Naive thymus-derived CD8-positive, alpha-beta T cell (primary cell): ENCODE measurements around the gene HSPB6. TPM values are rescaled to one million over a fixed set of nuclear protein-coding genes. Genes with fewer than 3 reads are reported as not detected.

Source experiments
- ATAC-seq, 2 donors: fragments of 150-1000 bp; cut with Tn5 transposase in 1 of 2; sonication (Bioruptor Pico), chemical (Tn5 transposase) in 1 of 2; 1 replicate in 1 of 2; 2 replicates in 1 of 2; pipeline ENCODE4 v1.10.0; 2021; ENCODE audit warnings: mild to moderate bottlenecking in 2 of 2, moderate library complexity in 2 of 2
- POLR2A ChIA-PET: fragments of 350-600 bp; sonication (Branson Sonifier 250); formaldehyde crosslinking; loops from one replicate; lab custom pipeline; 2021; ENCODE audit warnings: antibody characterized with exemption; lab: Charles Lee
- DNase-seq, 10 donors: peaks; one replicate each; pipeline versions ENCODE4 v3.0.0 to v3.0.0-alpha.2; 2020 to 2022
- H3K27ac Mint-ChIP-seq, 10 donors: one replicate each; pipeline ENCODE4 v1.8.0; 2020 to 2022; ENCODE audit warnings: mild to moderate bottlenecking in 10 of 10, mixed read lengths in 10 of 10, moderate library complexity in 4 of 10, inconsistent platforms in 1 of 10
- H3K27me3 Mint-ChIP-seq, 5 donors: one replicate each; pipeline ENCODE4 v1.8.0; 2021 to 2022; ENCODE audit warnings: mixed read lengths in 5 of 5
- H3K36me3 Mint-ChIP-seq, 3 donors: one replicate each; pipeline ENCODE4 v1.8.0; 2020 to 2022; ENCODE audit warnings: mixed read lengths in 3 of 3, mild to moderate bottlenecking in 2 of 3, inconsistent platforms in 1 of 3
- H3K4me1 Mint-ChIP-seq, 4 donors: one replicate each; pipeline ENCODE4 v1.8.0; 2021 to 2022; ENCODE audit warnings: mixed read lengths in 4 of 4
- H3K4me3 Mint-ChIP-seq, 10 donors: one replicate each; pipeline ENCODE4 v1.8.0; 2020 to 2022; ENCODE audit warnings: mild to moderate bottlenecking in 10 of 10, mixed read lengths in 10 of 10, moderate library complexity in 6 of 10, inconsistent platforms in 1 of 10
- H3K9me3 Mint-ChIP-seq, 9 donors: one replicate each; pipeline ENCODE4 v1.8.0; 2020 to 2022; ENCODE audit warnings: mixed read lengths in 9 of 9, mild to moderate bottlenecking in 3 of 9, inconsistent platforms in 1 of 9, moderate library complexity in 1 of 9
- polyA plus RNA-seq, 3 donors: library from polyadenylated mRNA; unstranded; fragments of 300-500 nt; fragmentation: Illumina TruSeq; gene quantifications; one replicate each; pipeline ENCODE4 v1.2.3, GENCODE V29; 2021
- total RNA-seq, 8 experiments: library from RNA in 2 of 8; stranded (reverse) in 2 of 8; gene quantifications; one replicate each; pipeline ENCODE4 v1.2.3 and lab custom pipeline; 2021 to 2026

The HSPB6 gene
- total and polyA plus RNA-seq, 5 experiments from 2014 or later = not detected

DNA sequence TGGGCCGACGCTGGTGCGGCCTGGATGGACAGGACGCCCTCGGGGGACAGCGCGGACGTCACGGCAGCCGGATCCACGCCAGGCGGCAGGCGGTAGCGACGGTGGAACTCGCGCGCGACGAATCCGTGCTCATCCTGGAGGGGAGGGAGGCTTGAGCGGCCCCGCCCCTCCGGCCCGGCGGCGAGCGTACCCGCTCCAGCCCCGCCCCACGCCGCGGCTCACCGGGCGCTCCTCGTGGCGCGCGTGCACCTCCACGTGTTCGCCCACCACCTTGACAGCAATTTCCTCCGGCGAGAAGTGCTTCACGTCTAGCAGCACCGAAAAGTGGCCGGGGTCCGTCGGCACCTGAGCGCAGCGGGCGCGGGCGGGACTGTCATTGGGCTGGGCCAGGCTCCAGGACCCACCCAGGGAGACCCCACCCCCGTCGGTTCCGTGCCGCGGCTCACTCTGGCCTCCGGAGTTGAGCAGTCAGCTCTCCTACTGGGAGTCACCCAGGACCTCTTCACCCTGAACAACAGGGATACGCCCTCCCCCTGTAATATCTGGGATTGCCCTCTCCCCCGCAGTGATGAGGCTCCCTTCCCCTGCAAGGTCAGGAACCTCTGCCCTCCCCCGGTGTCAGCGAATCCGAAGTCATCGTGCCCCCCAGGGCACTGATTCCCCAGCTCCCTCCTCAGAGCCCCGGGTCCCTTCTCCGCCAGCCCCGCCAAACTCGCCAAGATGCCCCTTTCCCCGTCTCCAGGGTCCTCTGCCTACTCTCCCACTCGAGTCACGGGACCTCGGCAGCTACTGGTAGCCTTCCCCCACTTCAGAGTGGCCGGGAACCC lies 1.1 kb downstream of the HSPB6 start:
- H3K27me3 Mint-ChIP-seq = peaks cover 2 to 12% (median 9%) of the 10 kb centered on the region in 5 donors
- peak overlapping the region in 3 of 10 donors; percentile 69 to 91 (median 79) for H3K27ac Mint-ChIP-seq
- ATAC-seq (peak in 1 of 2 donors; percentile 6), DNase-seq (peak in 9 of 10 donors; percentile 34 to 74 (median 55))
- H3K4me3 Mint-ChIP-seq = peak overlapping the region; percentile 16 to 95 (median 66)
- no peaks in the 10 kb centered on the region for H3K9me3 Mint-ChIP-seq
- peaks cover 16 to 41% (median 37%) of the 10 kb centered on the region in 4 donors for H3K4me1 Mint-ChIP-seq
- peaks cover 0 to 19% (median 7%) of the 10 kb centered on the region in 3 donors for H3K36me3 Mint-ChIP-seq
- POLR2A ChIA-PET = interaction anchor here (0.9 to 4.1 kb wide), 5 partner anchors 8 to 108 kb away, joined by 4 to 36 read pairs (median 10); partner anchors contain the start of genes COX6B1, IGFLR1, LIN37 and PSENEN

DNA sequence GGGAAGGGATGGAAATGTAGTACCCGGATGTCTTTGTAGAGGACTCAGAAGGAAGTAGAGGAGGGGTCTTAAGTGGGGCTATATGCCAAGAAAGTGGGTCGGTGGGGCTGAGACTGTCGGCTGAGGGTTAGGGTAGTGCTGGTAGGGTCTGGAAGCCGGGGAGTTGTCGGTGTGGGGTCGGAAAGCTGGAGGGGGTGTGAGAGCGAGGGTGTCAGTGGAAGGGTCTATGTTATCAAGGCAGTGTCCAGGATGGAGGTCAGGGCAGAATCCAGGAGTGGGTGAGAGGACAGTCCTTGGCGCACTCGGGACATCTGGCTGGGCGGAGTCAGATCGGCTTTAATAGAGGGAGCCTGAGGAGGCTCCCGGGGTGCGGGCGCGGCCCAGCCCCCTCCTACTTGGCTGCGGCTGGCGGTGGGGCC lies 1.7 kb downstream of the HSPB6 start:
- DNase-seq (no peak), ATAC-seq (no peak)
- H3K9me3 Mint-ChIP-seq = no peaks in the 10 kb centered on the region
- POLR2A ChIA-PET = interaction anchor here (0.9 to 4.1 kb wide), 2 partner anchors 11 to 107 kb away, joined by 4 to 36 read pairs; partner anchors contain the start of genes COX6B1, IGFLR1, PSENEN and U2AF1L4
- H3K27ac Mint-ChIP-seq = peak overlapping the region in 2 of 10 donors; percentile 34 to 40
- H3K4me1 Mint-ChIP-seq = peaks cover 16 to 41% (median 36%) of the 10 kb centered on the region in 4 donors
- H3K36me3 Mint-ChIP-seq = peaks cover 0 to 17% (median 7%) of the 10 kb centered on the region in 3 donors
- H3K27me3 Mint-ChIP-seq = peaks cover 2 to 12% (median 9%) of the 10 kb centered on the region in 5 donors
- H3K4me3 Mint-ChIP-seq = peak overlapping the region in 9 of 10 donors; percentile 28 to 95 (median 58)

DNA sequence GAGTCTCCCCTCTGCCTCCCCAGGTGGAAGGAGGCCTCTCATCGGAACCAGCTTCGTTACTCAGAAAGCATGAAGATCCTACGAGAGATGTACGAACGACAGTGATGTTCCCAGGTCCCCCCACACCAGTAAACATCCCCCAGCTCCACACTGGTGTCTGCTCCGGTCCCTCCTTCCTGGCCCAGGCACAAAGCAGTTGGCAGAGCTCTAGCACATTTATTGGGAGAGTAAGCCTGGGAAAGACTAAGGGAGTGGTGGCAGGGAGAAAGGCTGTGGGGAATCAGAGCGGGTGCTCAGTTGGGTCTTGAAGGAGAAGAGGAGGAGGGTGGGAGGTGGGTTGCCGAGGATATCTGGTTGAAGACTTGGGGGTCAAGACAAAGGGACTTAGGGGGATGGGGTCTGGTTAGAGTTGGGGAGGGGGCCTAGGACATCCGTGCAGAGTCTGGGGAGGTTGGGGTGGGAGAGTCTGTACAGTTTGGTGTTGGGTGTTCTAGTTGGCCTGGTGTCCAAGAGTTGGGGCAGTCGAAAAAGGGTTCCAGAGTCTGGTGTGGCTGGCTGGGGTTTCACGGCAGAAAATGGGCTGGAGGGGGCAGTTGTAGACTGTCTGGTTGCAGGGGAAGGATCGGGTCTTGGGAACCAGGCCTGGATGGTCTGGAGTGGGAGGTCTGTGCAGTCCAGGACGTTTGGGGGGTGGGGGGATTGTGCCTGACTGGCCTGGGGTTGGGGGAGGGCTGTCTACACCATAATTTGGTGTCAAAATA lies 2.3 kb downstream of the HSPB6 start:
- Mint-ChIP-seq H3K4me3 (peak overlapping the region in 4 of 10 donors; percentile 10 to 95 (median 63)), H3K9me3 (no peaks in the 10 kb centered on the region), H3K27me3 (peaks cover 2 to 12% (median 9%) of the 10 kb centered on the region in 5 donors), H3K36me3 (peaks cover 0 to 17% (median 7%) of the 10 kb centered on the region in 3 donors), H3K27ac (peak overlapping the region in 1 of 10 donors; percentile 49), H3K4me1 (peaks cover 15 to 43% (median 38%) of the 10 kb centered on the region in 4 donors)
- no peak for ATAC-seq
- peak in 1 of 10 donors; percentile 34 for DNase-seq
- POLR2A ChIA-PET = interaction anchor here (4.1 kb wide), 1 partner anchor 11 kb away, joined by 36 read pairs; the partner anchor contains the start of genes IGFLR1, PSENEN and U2AF1L4

- DNase-seq (no peak), ATAC-seq (no peak)
- peaks cover 2 to 12% (median 9%) of the 10 kb centered on the region in 5 donors for H3K27me3 Mint-ChIP-seq
- H3K4me3 Mint-ChIP-seq = peak overlapping the region in 2 of 10 donors; percentile 10 to 95
- POLR2A ChIA-PET = interaction anchor here (4.1 kb wide), 1 partner anchor 10 kb away, joined by 36 read pairs; the partner anchor contains the start of genes IGFLR1, PSENEN and U2AF1L4
- peaks cover 15 to 43% (median 37%) of the 10 kb centered on the region in 4 donors for H3K4me1 Mint-ChIP-seq
- peaks cover 0 to 17% (median 7%) of the 10 kb centered on the region in 3 donors for H3K36me3 Mint-ChIP-seq
- H3K27ac Mint-ChIP-seq = peak overlapping the region in 1 of 10 donors; percentile 49
- H3K9me3 Mint-ChIP-seq = no peaks in the 10 kb centered on the region
These were observed 3.0 kb downstream of the HSPB6 start for GRCh38 chr19:35753634-35754369.

GRCh38 chr19:35752746-35753350 lies 4.0 kb downstream of the HSPB6 start:
- ATAC-seq (no peak), DNase-seq (no peak)
- peak overlapping the region in 1 of 10 donors; percentile 56 for H3K4me3 Mint-ChIP-seq

DNA sequence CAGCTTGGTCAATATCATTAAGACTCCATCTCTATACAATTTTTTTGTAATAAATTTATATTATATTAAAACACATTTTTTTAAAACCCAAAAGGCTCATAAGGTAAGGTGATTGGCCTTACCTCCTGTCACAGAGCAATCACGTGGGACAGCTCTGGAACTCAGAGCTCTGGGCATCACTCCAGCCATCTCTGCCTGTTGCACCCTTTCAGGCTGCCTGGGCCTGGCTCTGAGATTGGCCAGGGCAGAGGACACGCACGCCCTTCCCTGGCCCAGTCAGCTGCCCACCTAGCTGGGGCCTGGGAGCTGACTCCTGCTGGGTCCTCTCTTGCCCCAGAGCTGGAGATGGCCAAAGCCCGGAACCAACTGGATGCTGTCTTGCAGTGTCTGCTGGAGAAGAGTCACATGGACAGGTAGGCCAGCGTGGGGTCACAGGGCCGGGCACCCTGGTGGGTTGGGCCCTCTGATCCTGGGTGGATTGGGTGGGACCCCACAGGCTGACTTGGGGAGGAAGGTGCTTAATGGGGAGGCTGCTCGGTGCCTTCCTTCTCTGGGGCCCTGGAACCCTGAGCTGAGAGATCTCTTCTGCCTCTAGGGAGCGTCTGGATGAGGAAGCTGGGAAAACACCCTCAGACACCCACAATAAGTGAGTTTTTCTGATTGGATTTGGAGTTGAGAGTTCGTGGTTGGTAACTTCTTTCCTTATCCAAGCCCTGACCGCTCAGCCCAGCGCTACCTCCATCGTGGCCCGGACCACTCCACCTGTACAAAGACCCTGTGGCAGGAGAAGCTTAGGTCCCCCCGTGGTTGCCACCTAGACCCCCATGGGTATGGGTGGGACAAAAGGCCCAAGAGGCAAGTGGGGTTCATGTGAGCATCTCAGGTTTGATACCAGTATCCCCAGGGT lies 4.7 kb downstream of the HSPB6 start:
- no peaks in the 10 kb centered on the region for H3K9me3 Mint-ChIP-seq
- no peak overlapping the region for H3K4me3 Mint-ChIP-seq
- POLR2A ChIA-PET = interaction anchor here (1.2 kb wide), 1 partner anchor 10 kb away, joined by 5 read pairs; the partner anchor contains the start of gene IGFLR1
- DNase-seq (no peak), ATAC-seq (no peak)
- peaks cover 0 to 17% (median 7%) of the 10 kb centered on the region in 3 donors for H3K36me3 Mint-ChIP-seq
- H3K4me1 Mint-ChIP-seq = peaks cover 24 to 43% (median 38%) of the 10 kb centered on the region in 4 donors
- no peak overlapping the region for H3K27ac Mint-ChIP-seq
- H3K27me3 Mint-ChIP-seq = peaks cover 2 to 11% (median 8%) of the 10 kb centered on the region in 5 donors

More at GRCh38 chr19:35752746-35753350, 4.0 kb downstream of the HSPB6 start:
- peaks cover 2 to 11% (median 9%) of the 10 kb centered on the region in 5 donors for H3K27me3 Mint-ChIP-seq
- POLR2A ChIA-PET = interaction anchor here (1.2 kb wide), 1 partner anchor 11 kb away, joined by 5 read pairs; the partner anchor contains the start of gene IGFLR1
- no peak overlapping the region for H3K27ac Mint-ChIP-seq
- H3K9me3 Mint-ChIP-seq = no peaks in the 10 kb centered on the region
- peaks cover 0 to 17% (median 7%) of the 10 kb centered on the region in 3 donors for H3K36me3 Mint-ChIP-seq
- H3K4me1 Mint-ChIP-seq = peaks cover 23 to 49% (median 41%) of the 10 kb centered on the region in 4 donors

DNA sequence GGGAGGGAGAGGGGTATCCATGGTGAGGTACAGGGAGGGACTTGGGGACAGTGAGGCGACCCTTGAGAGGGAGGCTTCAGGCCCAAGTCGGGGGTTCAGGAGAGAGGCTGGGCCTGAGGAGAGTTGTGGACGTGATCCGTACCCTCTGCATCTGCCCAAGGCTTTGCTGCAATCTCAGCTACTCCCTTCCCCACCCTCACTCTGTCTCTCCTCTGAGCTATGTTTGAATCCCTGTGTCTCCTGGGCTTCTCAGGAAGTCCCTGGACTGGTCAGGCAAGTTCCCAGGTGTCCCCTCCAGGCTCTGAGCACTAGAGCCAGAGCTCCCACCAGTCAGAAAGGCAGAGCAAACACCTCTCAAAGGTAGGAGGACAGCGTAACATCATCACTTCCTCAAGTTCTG lies 6.7 kb downstream of the HSPB6 start:
- Mint-ChIP-seq H3K27ac (no peak overlapping the region), H3K9me3 (no peaks in the 10 kb centered on the region), H3K27me3 (peaks cover 0 to 6% (median 1%) of the 10 kb centered on the region in 5 donors), H3K4me3 (peak overlapping the region in 8 of 10 donors; percentile 23 to 69 (median 44)), H3K36me3 (peaks cover 0 to 17% (median 7%) of the 10 kb centered on the region in 3 donors), H3K4me1 (peaks cover 22 to 43% (median 40%) of the 10 kb centered on the region in 4 donors)
- POLR2A ChIA-PET = interaction anchor here (0.7 kb wide), 2 partner anchors 7 to 178 kb away, joined by 3 read pairs; no protein-coding TSS in a partner anchor
- ATAC-seq = no peak
- DNase-seq = no peak

GRCh38 chr19:35748106-35749020 lies 8.5 kb downstream of the HSPB6 start, which contains the start of gene LIN37:
Gene LIN37, plus strand, starts transcription at chr19:35748576. Its CDS starts 149 bp downstream, at chr19:35748725.
- H3K9me3 Mint-ChIP-seq = no peaks in the 10 kb centered on the region
- ATAC-seq (peak; percentile 74 to 75), DNase-seq (peak; percentile 92 to 99 (median 98))
- no peaks in the 10 kb centered on the region for H3K27me3 Mint-ChIP-seq
- peak within 1 kb of the TSS; percentile 96 to 99 (median 98) for H3K4me3 Mint-ChIP-seq
- POLR2A ChIA-PET = interaction anchor here (0.5 to 1.8 kb wide), 16 partner anchors 8 to 380 kb away, joined by 3 to 15 read pairs (median 4); partner anchors contain the start of genes COX6B1, HSPB6, KMT2B and NFKBID
- peak within 1 kb of the TSS; percentile 89 to 98 (median 96) for H3K27ac Mint-ChIP-seq
- peaks cover 0 to 4% (median 2%) of the 10 kb centered on the region in 3 donors for H3K36me3 Mint-ChIP-seq
- peaks cover 23 to 55% (median 49%) of the 10 kb centered on the region in 4 donors for H3K4me1 Mint-ChIP-seq

GRCh38 chr19:35746531-35746930 lies 10.3 kb downstream of the HSPB6 start:
- DNase-seq (no peak), ATAC-seq (no peak)
- H3K27ac Mint-ChIP-seq = peak overlapping the region in 8 of 10 donors; percentile 66 to 100 (median 99)
- H3K4me1 Mint-ChIP-seq = peaks cover 30 to 73% (median 62%) of the 10 kb centered on the region in 4 donors
- peaks cover 5 to 6% (median 5%) of the 10 kb centered on the region in 3 donors for H3K36me3 Mint-ChIP-seq
- H3K27me3 Mint-ChIP-seq = no peaks in the 10 kb centered on the region
- H3K4me3 Mint-ChIP-seq = peak overlapping the region; percentile 91 to 99 (median 97)
- no peaks in the 10 kb centered on the region for H3K9me3 Mint-ChIP-seq
- POLR2A ChIA-PET = interaction anchor here (5.2 kb wide), 1 partner anchor 9 kb away, joined by 36 read pairs; the partner anchor contains the start of gene HSPB6
